Neural cell (in vitro differentiated cells): ENCODE results near the gene PRSS27. TPM values are rescaled to one million over a fixed set of nuclear protein-coding genes. Genes with fewer than 3 reads are reported as not detected.
"Not testable (repeated sequence)": the region's sequence is repeated elsewhere in the genome, so short reads cannot be mapped to it uniquely, and the experiment has no call there.

Experiments
- H2AFZ ChIP-seq: fragments of 200-600, 300-800 bp; sonication (generic), shearing (Covaris generic); 2 replicates; pipeline ENCODE4 v1.6.0; 2014; ENCODE audit warnings: low read depth, mild to moderate bottlenecking, antibody characterized with exemption, low read length, moderate library complexity
- H3F3A ChIP-seq: fragments of 200-600 bp; shearing (Covaris generic); 2 replicates; pipeline ENCODE4 v1.6.1; 2016; ENCODE audit warnings: mild to moderate bottlenecking, moderate library complexity, mixed read lengths, antibody characterized with exemption, low read length; ENCODE audit not compliant: insufficient read depth, poor library complexity, severe bottlenecking
- H3K27ac ChIP-seq: fragments of 200-600, 300-800 bp; sonication (generic), shearing (Covaris generic); 2 replicates; pipeline ENCODE4 v1.5.1; 2014; ENCODE audit warnings: mild to moderate bottlenecking, low read length, moderate library complexity
- H3K27me3 ChIP-seq: fragments of 300-800, 200-600 bp; sonication (generic), shearing (Covaris generic); 2 replicates; pipeline ENCODE4 v1.6.0; 2014; ENCODE audit warnings: mild to moderate bottlenecking, low read depth, low read length, moderate library complexity; ENCODE audit not compliant: insufficient read depth
- H3K36me3 ChIP-seq: fragments of 300-800, 200-600 bp; sonication (generic), shearing (Covaris generic); 2 replicates; pipeline ENCODE4 v1.5.1; 2014; ENCODE audit warnings: mild to moderate bottlenecking, antibody characterized with exemption, low read length, moderate library complexity; ENCODE audit not compliant: insufficient read depth
- H3K4me2 ChIP-seq: fragments of 300-800, 200-600 bp; sonication (generic), shearing (Covaris generic); 2 replicates; pipeline ENCODE4 v1.6.0; 2014; ENCODE audit warnings: mild to moderate bottlenecking, low read length
- H3K4me3 ChIP-seq: fragments of 300-800, 200-600 bp; sonication (generic), shearing (Covaris generic); 2 replicates; pipeline ENCODE4 v1.5.1; 2014; ENCODE audit warnings: mild to moderate bottlenecking, low read length, moderate library complexity
- H3K79me2 ChIP-seq: fragments of 200-600 bp; shearing (Covaris generic); replicated peaks from 2 replicates; pipeline ENCODE4 v1.6.0; 2014; ENCODE audit warnings: mild to moderate bottlenecking, low read length, moderate library complexity; ENCODE audit not compliant: insufficient read depth
- H3K9ac ChIP-seq: fragments of 300-800, 200-600 bp; sonication (generic), shearing (Covaris generic); 2 replicates; pipeline ENCODE4 v1.6.1; 2016; ENCODE audit warnings: mild to moderate bottlenecking, low read length, mixed read lengths
- H3K9me2 ChIP-seq: fragments of 200-600 bp; shearing (Covaris generic); 2 replicates; pipeline ENCODE4 v1.6.1; 2016; ENCODE audit warnings: mild to moderate bottlenecking, low read length, mixed read lengths; ENCODE audit not compliant: insufficient read depth
- H3K9me3 ChIP-seq: fragments of 200-600, 300-800 bp; sonication (generic), shearing (Covaris generic); 2 replicates; pipeline ENCODE4 v1.6.1; 2016; ENCODE audit warnings: mild to moderate bottlenecking, mixed run types, low read length, moderate library complexity, mixed read lengths
- H4K20me1 ChIP-seq: fragments of 200-600 bp; shearing (Covaris generic); 2 replicates; pipeline ENCODE4 v1.6.1; 2016; ENCODE audit warnings: mild to moderate bottlenecking, mixed run types; ENCODE audit not compliant: insufficient read depth
- EP300 ChIP-seq: fragments of 450-650 bp; conservative IDR thresholded peaks from 2 replicates; pipeline ENCODE4 v1.6.1; 2014; ENCODE audit warnings: antibody characterized with exemption, mild to moderate bottlenecking, moderate library complexity; ENCODE audit not compliant: poor library complexity, severe bottlenecking
- EZH2 ChIP-seq: fragments of 200-600, 300-800 bp; shearing (Covaris generic), sonication (generic); IDR thresholded peaks from 2 replicates; pipeline ENCODE4 v1.6.1; 2014; ENCODE audit warnings: antibody characterized with exemption, low read length, borderline replicate concordance, mild to moderate bottlenecking; ENCODE audit not compliant: insufficient read depth, poor library complexity, severe bottlenecking
- MXI1 ChIP-seq: fragments of 450-650 bp; conservative IDR thresholded peaks from 2 replicates; pipeline ENCODE4 v1.6.1; 2014; ENCODE audit warnings: antibody characterized with exemption, mild to moderate bottlenecking; ENCODE audit not compliant: poor library complexity, severe bottlenecking
- POLR2AphosphoS5 ChIP-seq: IDR thresholded peaks from 2 replicates; pipeline ENCODE4 v1.6.1; 2012
- RAD21 ChIP-seq: fragments of 450-650 bp; conservative IDR thresholded peaks from 2 replicates; pipeline ENCODE4 v1.6.1; 2014; ENCODE audit warnings: antibody characterized with exemption, mild to moderate bottlenecking, moderate library complexity
- SMC3 ChIP-seq: fragments of 450-650 bp; conservative IDR thresholded peaks from 2 replicates; pipeline ENCODE4 v1.6.1; 2014; ENCODE audit warnings: antibody characterized with exemption, mild to moderate bottlenecking, moderate library complexity; ENCODE audit not compliant: poor library complexity
- TAF1 ChIP-seq: IDR thresholded peaks from 2 replicates; pipeline ENCODE4 v1.6.1; 2012; ENCODE audit warnings: low read depth
- polyA plus RNA-seq: library from polyadenylated mRNA; depleted of rRNA; stranded (reverse); fragments of >200 nt; gene quantifications from 2 replicates; pipeline ENCODE4 v1.2.3, GENCODE V29; 2014
- TF ChIP-seq, protein P1 (sequence below): fragments of 450-650 bp; IDR thresholded peaks from 2 replicates; pipeline ENCODE4 v1.5.1; 2014; ENCODE audit warnings: antibody characterized with exemption, mild to moderate bottlenecking, moderate library complexity; ENCODE audit not compliant: poor library complexity, severe bottlenecking
- TF ChIP-seq, protein P2 (sequence below): IDR thresholded peaks from 2 replicates; pipeline ENCODE4 v1.6.1; 2012; ENCODE audit warnings: borderline replicate concordance

The PRSS27 gene
- polyA plus RNA-seq, 1 donor from 2014 or later: 5.9 TPM

DNA sequence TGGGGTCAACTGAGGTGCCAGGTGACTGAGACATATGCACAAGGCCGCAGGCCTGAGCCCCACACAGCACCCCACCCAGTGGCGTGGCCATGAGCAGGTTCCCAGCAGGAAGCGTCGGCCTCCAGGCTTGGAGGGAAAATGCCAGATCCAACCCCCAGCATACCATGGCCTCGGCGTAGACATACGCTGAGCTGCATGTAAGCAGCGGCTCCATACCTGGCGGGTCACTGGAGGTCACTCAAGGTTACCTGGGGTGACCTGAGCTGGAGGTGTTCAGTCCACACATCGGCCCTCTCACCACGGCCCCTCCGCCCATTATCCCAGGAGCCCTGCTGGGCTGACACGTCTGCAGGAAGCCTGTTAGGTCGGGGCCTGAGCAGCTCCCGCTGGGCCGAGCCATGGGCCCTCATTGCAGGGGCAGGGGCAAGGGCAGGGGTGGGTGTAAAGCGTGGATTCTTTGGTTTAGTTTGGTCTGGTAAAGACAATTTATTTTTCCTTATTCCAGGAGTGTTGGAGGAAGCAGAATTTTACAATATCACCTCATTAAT, 22.5 kb downstream of the PRSS27 start:
- H2AFZ ChIP-seq: no peak overlapping the region
- no peaks in the 10 kb centered on the region for H4K20me1 ChIP-seq
- H3F3A ChIP-seq: no peaks in the 10 kb centered on the region
- no peak overlapping the region for H3K27ac ChIP-seq
- H3K4me3 ChIP-seq: no peak overlapping the region
- H3K4me2 ChIP-seq: no peak overlapping the region
- H3K9me2 ChIP-seq: no peaks in the 10 kb centered on the region
- H3K36me3 ChIP-seq: no peaks in the 10 kb centered on the region
- TF ChIP-seq SMC3 (no peak), POLR2AphosphoS5 (no peak), EZH2 (no peak), EP300 (no peak), TAF1 (no peak), RAD21 (no peak), MXI1 (no peak)
- TF ChIP-seq, protein P1, sequence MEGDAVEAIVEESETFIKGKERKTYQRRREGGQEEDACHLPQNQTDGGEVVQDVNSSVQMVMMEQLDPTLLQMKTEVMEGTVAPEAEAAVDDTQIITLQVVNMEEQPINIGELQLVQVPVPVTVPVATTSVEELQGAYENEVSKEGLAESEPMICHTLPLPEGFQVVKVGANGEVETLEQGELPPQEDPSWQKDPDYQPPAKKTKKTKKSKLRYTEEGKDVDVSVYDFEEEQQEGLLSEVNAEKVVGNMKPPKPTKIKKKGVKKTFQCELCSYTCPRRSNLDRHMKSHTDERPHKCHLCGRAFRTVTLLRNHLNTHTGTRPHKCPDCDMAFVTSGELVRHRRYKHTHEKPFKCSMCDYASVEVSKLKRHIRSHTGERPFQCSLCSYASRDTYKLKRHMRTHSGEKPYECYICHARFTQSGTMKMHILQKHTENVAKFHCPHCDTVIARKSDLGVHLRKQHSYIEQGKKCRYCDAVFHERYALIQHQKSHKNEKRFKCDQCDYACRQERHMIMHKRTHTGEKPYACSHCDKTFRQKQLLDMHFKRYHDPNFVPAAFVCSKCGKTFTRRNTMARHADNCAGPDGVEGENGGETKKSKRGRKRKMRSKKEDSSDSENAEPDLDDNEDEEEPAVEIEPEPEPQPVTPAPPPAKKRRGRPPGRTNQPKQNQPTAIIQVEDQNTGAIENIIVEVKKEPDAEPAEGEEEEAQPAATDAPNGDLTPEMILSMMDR: no peak
- TF ChIP-seq, protein P2, sequence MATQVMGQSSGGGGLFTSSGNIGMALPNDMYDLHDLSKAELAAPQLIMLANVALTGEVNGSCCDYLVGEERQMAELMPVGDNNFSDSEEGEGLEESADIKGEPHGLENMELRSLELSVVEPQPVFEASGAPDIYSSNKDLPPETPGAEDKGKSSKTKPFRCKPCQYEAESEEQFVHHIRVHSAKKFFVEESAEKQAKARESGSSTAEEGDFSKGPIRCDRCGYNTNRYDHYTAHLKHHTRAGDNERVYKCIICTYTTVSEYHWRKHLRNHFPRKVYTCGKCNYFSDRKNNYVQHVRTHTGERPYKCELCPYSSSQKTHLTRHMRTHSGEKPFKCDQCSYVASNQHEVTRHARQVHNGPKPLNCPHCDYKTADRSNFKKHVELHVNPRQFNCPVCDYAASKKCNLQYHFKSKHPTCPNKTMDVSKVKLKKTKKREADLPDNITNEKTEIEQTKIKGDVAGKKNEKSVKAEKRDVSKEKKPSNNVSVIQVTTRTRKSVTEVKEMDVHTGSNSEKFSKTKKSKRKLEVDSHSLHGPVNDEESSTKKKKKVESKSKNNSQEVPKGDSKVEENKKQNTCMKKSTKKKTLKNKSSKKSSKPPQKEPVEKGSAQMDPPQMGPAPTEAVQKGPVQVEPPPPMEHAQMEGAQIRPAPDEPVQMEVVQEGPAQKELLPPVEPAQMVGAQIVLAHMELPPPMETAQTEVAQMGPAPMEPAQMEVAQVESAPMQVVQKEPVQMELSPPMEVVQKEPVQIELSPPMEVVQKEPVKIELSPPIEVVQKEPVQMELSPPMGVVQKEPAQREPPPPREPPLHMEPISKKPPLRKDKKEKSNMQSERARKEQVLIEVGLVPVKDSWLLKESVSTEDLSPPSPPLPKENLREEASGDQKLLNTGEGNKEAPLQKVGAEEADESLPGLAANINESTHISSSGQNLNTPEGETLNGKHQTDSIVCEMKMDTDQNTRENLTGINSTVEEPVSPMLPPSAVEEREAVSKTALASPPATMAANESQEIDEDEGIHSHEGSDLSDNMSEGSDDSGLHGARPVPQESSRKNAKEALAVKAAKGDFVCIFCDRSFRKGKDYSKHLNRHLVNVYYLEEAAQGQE: no peak
- H3K9ac ChIP-seq: no peak overlapping the region
- no peaks in the 10 kb centered on the region for H3K27me3 ChIP-seq
- H3K9me3 ChIP-seq: no peaks in the 10 kb centered on the region
- H3K79me2 ChIP-seq: no peaks in the 10 kb centered on the region

DNA sequence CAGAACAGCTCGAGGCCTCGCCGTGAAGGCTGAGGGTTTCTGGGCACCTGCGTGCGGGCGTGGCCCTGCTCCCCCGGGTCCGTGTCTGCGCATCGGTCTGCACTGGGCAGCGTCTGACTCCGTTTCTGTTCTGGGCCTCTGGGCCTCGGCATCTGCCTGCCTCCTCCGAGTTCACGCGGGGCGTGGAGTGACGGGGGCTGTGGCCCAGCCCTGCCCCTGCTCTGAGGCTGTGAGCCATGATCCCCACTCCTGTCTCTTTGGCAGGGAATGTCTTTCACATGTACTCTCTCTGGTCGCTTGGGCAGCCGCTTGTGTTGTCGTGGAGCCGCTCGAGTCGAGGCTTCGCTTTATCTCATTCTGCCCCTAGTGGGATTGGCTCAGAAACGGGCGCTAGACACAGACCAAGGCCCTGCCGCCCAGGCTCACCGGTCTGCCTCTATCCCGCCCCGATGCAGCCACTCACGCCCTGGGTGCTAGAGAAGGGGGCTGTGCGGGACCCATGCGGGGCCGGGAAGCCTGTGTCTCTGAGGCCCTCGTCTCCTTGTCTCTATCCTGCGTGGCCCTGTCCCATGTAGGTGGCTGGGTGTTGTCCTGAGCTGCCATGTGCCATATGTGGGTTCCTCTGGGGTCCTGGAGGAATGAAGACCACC, 23.3 kb downstream of the PRSS27 start:
- not testable (repeated sequence) for H3K4me3 ChIP-seq, H3K27ac ChIP-seq, H3K36me3 ChIP-seq, H4K20me1 ChIP-seq, H3K9me2 ChIP-seq, H3K4me2 ChIP-seq, H2AFZ ChIP-seq, H3K9me3 ChIP-seq, H3K27me3 ChIP-seq, H3K79me2 ChIP-seq, H3K9ac ChIP-seq, H3F3A ChIP-seq
